ENCODE data around the gene RDH13.
"Not testable (repeated sequence)": the region's sequence is repeated elsewhere in the genome, so short reads cannot be mapped to it uniquely, and the experiment has no call there.

Gene RDH13

GRCh38 chr19:55044286-55044685 lies 18.7 kb downstream of the RDH13 start:
- no peak overlapping the region for H3K4me3 ChIP-seq (ENCODE audit: control insufficient read depth, low read depth, low read length)
- TF ChIP-seq, protein P1, sequence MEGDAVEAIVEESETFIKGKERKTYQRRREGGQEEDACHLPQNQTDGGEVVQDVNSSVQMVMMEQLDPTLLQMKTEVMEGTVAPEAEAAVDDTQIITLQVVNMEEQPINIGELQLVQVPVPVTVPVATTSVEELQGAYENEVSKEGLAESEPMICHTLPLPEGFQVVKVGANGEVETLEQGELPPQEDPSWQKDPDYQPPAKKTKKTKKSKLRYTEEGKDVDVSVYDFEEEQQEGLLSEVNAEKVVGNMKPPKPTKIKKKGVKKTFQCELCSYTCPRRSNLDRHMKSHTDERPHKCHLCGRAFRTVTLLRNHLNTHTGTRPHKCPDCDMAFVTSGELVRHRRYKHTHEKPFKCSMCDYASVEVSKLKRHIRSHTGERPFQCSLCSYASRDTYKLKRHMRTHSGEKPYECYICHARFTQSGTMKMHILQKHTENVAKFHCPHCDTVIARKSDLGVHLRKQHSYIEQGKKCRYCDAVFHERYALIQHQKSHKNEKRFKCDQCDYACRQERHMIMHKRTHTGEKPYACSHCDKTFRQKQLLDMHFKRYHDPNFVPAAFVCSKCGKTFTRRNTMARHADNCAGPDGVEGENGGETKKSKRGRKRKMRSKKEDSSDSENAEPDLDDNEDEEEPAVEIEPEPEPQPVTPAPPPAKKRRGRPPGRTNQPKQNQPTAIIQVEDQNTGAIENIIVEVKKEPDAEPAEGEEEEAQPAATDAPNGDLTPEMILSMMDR (IDR thresholded peaks at IDR 0.05; ENCODE audit: control insufficient read depth, insufficient read depth, low read depth, low read length, missing control alignments) = no peak
- DNase-seq (ENCODE audit: low read depth) = no peak

- no peak overlapping the region for H3K4me3 ChIP-seq (ENCODE audit: control insufficient read depth, low read depth, low read length)
- TF ChIP-seq, protein P1 (IDR thresholded peaks at IDR 0.05; ENCODE audit: control insufficient read depth, insufficient read depth, low read depth, low read length, missing control alignments) = no peak
- DNase-seq (ENCODE audit: low read depth) = no peak
Measured at GRCh38 chr19:55042688-55043087, 20.3 kb downstream of the RDH13 start.

GRCh38 chr19:55042344-55042678 lies 20.6 kb downstream of the RDH13 start:
- TF ChIP-seq, protein P1 (IDR thresholded peaks at IDR 0.05; ENCODE audit: control insufficient read depth, insufficient read depth, low read depth, low read length, missing control alignments) = no peak
- no peak for DNase-seq (ENCODE audit: low read depth)
- H3K4me3 ChIP-seq (ENCODE audit: control insufficient read depth, low read depth, low read length) = no peak overlapping the region

DNA sequence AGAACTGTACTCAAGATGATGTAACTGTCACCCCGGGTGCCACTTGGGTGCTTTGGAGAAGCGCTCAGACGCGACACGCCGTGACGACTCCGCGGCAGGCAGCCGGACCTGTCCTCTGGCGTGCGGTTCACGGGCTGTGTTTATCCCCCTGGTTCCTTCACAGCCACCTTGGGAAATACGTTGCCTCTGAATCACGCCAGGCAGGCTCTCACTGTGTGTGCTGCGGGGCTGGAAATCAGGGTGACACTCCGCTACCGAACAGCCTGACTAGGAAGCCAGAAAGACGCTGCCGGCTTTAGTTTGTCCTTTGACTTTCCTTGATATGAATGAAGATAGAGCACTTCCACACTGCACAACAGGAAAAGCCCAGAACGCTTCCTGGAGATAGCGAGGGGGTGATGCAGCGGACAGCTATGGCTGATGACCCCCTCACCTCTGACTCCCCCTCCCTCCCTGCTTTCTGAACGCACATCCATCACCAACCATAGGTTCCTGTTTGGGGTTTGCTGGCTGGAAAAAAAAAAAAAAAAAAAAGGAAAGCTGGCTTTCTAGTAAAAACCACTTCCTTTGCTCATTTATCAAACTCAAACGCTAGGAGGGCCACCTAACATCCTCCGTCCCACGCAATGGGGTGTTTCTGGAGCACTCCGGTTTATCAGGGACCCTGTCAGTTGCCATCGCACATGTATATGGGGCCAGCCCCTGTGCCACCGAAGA lies 21.2 kb downstream of the RDH13 start:
- TF ChIP-seq, protein P1 (IDR thresholded peaks at IDR 0.05; ENCODE audit: control insufficient read depth, insufficient read depth, low read depth, low read length, missing control alignments) = no peak
- DNase-seq (ENCODE audit: low read depth) = no peak
- H3K4me3 ChIP-seq (ENCODE audit: control insufficient read depth, low read depth, low read length) = no peak overlapping the region

- no peak for DNase-seq (ENCODE audit: low read depth)
- H3K4me3 ChIP-seq (ENCODE audit: control insufficient read depth, low read depth, low read length) = no peak overlapping the region
- TF ChIP-seq, protein P1 (IDR thresholded peaks at IDR 0.05; ENCODE audit: control insufficient read depth, insufficient read depth, low read depth, low read length, missing control alignments) = no peak
Measured at GRCh38 chr19:55041244-55041626, 21.7 kb downstream of the RDH13 start.

GRCh38 chr19:55040654-55041053 lies 22.3 kb downstream of the RDH13 start:
- H3K4me3 ChIP-seq (ENCODE audit: control insufficient read depth, low read depth, low read length); DNase-seq (ENCODE audit: low read depth): not testable (repeated sequence)

- DNase-seq (ENCODE audit: low read depth); H3K4me3 ChIP-seq (ENCODE audit: control insufficient read depth, low read depth, low read length): not testable (repeated sequence)
Measured at GRCh38 chr19:55037603-55038002, 25.3 kb downstream of the RDH13 start.

GRCh38 chr19:55036058-55036457 lies 26.9 kb downstream of the RDH13 start:
- no peak overlapping the region for H3K4me3 ChIP-seq (ENCODE audit: control insufficient read depth, low read depth, low read length)
- TF ChIP-seq, protein P1 (IDR thresholded peaks at IDR 0.05; ENCODE audit: control insufficient read depth, insufficient read depth, low read depth, low read length, missing control alignments) = no peak
- DNase-seq (ENCODE audit: low read depth) = no peak

All from AG09309 (cell line).